ENCODE data around the gene ERC2.

ERC2 gene

DNA sequence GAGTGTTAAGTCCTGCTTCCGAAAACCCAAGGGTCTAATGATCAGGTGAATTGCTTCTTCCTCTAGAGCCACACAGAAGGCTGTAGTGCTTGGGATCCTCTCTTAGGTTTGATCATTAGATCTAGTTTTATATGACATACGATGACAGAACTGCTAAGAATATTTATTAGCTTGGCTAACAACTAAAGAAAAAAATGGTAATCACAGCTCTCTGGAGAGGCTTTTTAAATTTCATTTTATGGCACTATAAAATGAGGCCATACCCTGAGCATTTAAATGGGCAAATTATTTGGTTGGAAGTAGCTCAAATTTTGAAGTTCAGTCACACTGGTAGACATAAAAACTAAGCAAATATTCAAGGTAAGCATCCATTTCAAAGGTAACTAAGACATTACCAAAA, 498.6 kb downstream of the ERC2 start:
- DNase-seq (ENCODE audit: insufficient read length, low spot score) (no peak), FAIRE-seq (no peak)

DNA sequence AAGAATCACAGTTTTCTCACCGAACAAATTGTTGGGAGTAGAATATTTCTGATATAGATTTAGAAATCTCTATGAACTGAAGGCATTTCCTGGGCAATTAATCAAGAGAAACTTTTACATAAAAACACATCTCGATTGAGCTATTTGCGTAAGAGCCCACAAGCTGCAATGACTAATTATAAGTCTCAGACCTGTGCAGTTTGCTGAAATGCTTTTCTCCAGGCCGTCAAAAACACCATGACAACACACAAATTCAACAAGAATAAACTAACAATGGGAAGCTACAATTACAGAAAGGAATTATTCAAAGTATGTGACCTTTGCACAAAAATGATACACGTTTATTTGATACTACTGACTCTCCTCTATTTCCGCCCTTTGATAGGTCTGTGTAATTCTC, 499.9 kb downstream of the ERC2 start:
- TF ChIP-seq POLR2A (IDR thresholded peaks at IDR 0.05; ENCODE audit: low read depth, low read length): no peak
- TF ChIP-seq PAX5 (IDR thresholded peaks at IDR 0.05; ENCODE audit: insufficient read depth, low read length, severe bottlenecking): no peak
- no peak for TF ChIP-seq POLR2AphosphoS5 (IDR thresholded peaks at IDR 0.05; ENCODE audit: low read depth, low read length)
- no peak for TF ChIP-seq SPI1 (IDR thresholded peaks at IDR 0.05; ENCODE audit: low read depth, low read length)
- no peak for TF ChIP-seq POU2F2 (IDR thresholded peaks at IDR 0.05; ENCODE audit: low read depth, low read length)
- TF ChIP-seq TAF1 (IDR thresholded peaks at IDR 0.05; ENCODE audit: low read depth, low read length): no peak

More for the DNA sequence above, 498.6 kb downstream of the ERC2 start:
- no peak for TF ChIP-seq TAF1 (IDR thresholded peaks at IDR 0.05; ENCODE audit: low read depth, low read length)
- TF ChIP-seq POLR2A (IDR thresholded peaks at IDR 0.05; ENCODE audit: low read depth, low read length): no peak
- TF ChIP-seq PAX5 (IDR thresholded peaks at IDR 0.05; ENCODE audit: insufficient read depth, low read length, severe bottlenecking): no peak
- no peak for TF ChIP-seq POU2F2 (IDR thresholded peaks at IDR 0.05; ENCODE audit: low read depth, low read length)
- TF ChIP-seq SPI1 (IDR thresholded peaks at IDR 0.05; ENCODE audit: low read depth, low read length): no peak
- TF ChIP-seq POLR2AphosphoS5 (IDR thresholded peaks at IDR 0.05; ENCODE audit: low read depth, low read length): no peak

DNA sequence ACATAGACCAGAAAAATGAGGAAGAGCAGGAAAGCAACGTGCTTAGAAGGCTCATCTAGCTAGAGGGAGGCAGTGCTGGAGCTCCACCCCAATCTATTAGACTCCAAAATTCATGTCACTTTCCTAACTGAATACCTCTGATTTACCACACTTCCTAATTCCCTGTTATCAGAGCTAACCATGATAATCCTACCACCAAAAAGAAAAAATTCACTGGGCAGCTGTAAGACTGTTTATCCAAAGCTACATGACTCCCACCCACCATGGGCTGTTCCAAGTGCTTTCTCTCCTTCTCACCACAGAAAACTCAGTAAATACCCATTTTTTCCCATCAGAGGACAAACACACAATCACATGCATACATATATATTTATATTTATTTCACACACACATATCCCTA, 501.7 kb downstream of the ERC2 start:
- DNase-seq (ENCODE audit: insufficient read length, low spot score) (no peak), FAIRE-seq (no peak)
- no peak for TF ChIP-seq SPI1 (IDR thresholded peaks at IDR 0.05; ENCODE audit: low read depth, low read length)
- no peak for TF ChIP-seq POLR2AphosphoS5 (IDR thresholded peaks at IDR 0.05; ENCODE audit: low read depth, low read length)
- TF ChIP-seq TAF1 (IDR thresholded peaks at IDR 0.05; ENCODE audit: low read depth, low read length): no peak
- TF ChIP-seq PAX5 (IDR thresholded peaks at IDR 0.05; ENCODE audit: insufficient read depth, low read length, severe bottlenecking): no peak
- TF ChIP-seq POU2F2 (IDR thresholded peaks at IDR 0.05; ENCODE audit: low read depth, low read length): no peak
- no peak for TF ChIP-seq POLR2A (IDR thresholded peaks at IDR 0.05; ENCODE audit: low read depth, low read length)

More for the DNA sequence above, 499.9 kb downstream of the ERC2 start:
- FAIRE-seq: no peak
- no peak for DNase-seq (ENCODE audit: insufficient read length, low spot score)

DNA sequence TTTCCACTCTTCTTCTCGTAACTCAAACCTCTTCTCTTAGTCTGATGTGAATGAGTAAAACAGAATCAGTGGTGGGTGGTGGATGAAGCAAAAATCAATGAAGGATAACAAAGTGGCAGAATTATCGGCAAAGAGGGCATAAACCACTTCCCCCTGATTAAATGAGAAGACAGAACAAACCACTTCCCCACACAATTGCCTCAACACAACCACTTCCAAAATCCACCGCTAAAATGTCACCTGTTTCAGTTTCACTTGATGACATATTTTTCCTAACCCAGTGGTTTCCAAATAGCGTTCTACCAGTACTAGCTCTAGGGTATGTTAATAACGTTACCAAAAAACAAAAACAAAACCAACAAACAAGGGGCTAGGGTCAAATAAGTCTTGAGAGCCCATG, 502.5 kb downstream of the ERC2 start:
- no peak for FAIRE-seq
- no peak for TF ChIP-seq TAF1 (IDR thresholded peaks at IDR 0.05; ENCODE audit: low read depth, low read length)
- TF ChIP-seq SPI1 (IDR thresholded peaks at IDR 0.05; ENCODE audit: low read depth, low read length): peak; percentile 29; the same call in 1 of the 2 replicates
- no peak for TF ChIP-seq POLR2A (IDR thresholded peaks at IDR 0.05; ENCODE audit: low read depth, low read length)
- TF ChIP-seq POLR2AphosphoS5 (IDR thresholded peaks at IDR 0.05; ENCODE audit: low read depth, low read length): no peak
- no peak for DNase-seq (ENCODE audit: insufficient read length, low spot score)

DNA sequence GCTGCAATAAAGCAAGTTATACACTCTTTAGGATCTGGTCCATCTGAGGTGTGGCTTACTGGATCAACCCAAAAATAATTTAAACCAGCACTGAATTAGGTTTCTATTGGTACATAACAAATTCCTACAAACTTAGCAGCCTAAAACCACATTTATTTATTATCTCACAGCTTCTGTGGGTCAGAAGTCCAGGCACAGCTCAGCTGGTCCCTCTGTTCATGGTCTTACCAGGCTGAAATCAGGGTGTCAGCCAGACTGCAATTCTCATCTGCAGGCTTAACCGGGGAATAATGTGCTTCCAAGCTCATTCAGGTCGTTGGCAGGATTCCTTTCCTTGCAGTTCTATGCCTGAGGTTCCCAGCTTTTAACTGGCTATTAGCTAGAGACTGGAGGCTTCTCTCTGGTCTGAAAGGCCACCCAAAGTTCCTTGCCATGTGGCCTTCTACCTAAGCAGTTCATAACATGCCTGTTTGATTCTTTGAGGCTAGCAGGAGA, 503.7 kb downstream of the ERC2 start:
- no peak for FAIRE-seq
- TF ChIP-seq TAF1 (IDR thresholded peaks at IDR 0.05; ENCODE audit: low read depth, low read length) (no peak), PAX5 (IDR thresholded peaks at IDR 0.05; ENCODE audit: insufficient read depth, low read length, severe bottlenecking) (no peak), POLR2AphosphoS5 (IDR thresholded peaks at IDR 0.05; ENCODE audit: low read depth, low read length) (no peak), SPI1 (IDR thresholded peaks at IDR 0.05; ENCODE audit: low read depth, low read length) (no peak), POLR2A (IDR thresholded peaks at IDR 0.05; ENCODE audit: low read depth, low read length) (no peak), POU2F2 (IDR thresholded peaks at IDR 0.05; ENCODE audit: low read depth, low read length) (no peak)

DNA sequence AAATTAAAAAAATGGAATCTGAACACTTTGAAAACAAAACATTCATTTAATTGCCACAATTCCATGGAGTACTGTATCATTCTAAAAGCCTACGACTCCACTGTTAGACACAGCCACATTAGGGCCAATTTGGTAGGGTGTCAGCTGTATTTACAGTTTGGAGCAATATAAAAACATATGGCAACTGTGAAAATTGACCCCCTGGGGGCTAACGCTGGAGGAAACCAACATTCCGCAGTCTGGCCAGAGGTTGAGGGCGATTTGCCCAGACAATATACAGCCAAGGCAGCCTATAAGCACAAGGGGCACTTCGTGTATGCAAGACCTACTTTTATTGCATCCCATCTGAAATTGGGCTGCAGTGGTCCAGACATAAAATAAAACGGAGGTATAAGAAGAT, 504.7 kb downstream of the ERC2 start:
- TF ChIP-seq PAX5 (IDR thresholded peaks at IDR 0.05; ENCODE audit: insufficient read depth, low read length, severe bottlenecking): no peak
- no peak for TF ChIP-seq POU2F2 (IDR thresholded peaks at IDR 0.05; ENCODE audit: low read depth, low read length)
- TF ChIP-seq SPI1 (IDR thresholded peaks at IDR 0.05; ENCODE audit: low read depth, low read length): no peak
- no peak for TF ChIP-seq POLR2AphosphoS5 (IDR thresholded peaks at IDR 0.05; ENCODE audit: low read depth, low read length)
- TF ChIP-seq POLR2A (IDR thresholded peaks at IDR 0.05; ENCODE audit: low read depth, low read length): no peak
- no peak for DNase-seq (ENCODE audit: insufficient read length, low spot score)

More for the DNA sequence above, 503.7 kb downstream of the ERC2 start:
- no peak for DNase-seq (ENCODE audit: insufficient read length, low spot score)

DNA sequence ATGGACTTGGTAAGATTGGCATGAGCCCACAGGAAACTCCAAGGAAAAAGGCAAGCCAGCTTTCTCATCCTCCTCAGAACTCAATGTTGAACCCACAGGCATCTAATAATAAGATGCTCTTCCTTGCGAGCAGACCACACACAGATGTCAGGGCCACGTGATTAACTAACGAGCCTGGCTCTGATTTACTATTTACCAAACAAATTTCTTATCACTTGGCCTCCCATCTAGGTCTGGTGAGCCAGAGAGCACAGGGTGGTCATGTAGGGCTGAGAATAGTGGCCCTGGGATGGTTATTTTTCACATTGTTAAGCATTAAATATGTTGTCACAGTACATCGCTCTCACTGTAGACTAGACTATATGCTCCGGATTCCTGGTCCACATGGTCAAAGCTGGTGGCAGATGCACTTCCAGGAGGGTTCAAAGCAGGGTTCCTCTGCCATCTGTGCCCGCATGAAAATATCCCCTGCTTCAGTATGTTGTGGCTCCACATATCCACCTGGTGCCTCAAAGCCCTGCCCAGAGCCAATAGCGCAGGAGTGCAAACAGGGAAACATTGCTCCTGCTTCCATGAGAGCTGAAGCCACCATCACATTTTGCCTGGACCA, 508.7 kb downstream of the ERC2 start:
- FAIRE-seq (no peak), DNase-seq (ENCODE audit: insufficient read length, low spot score) (no peak)
- TF ChIP-seq POLR2A (IDR thresholded peaks at IDR 0.05; ENCODE audit: low read depth, low read length) (no peak), SPI1 (IDR thresholded peaks at IDR 0.05; ENCODE audit: low read depth, low read length) (no peak), PAX5 (IDR thresholded peaks at IDR 0.05; ENCODE audit: insufficient read depth, low read length, severe bottlenecking) (no peak)

More for the DNA sequence above, 504.7 kb downstream of the ERC2 start:
- FAIRE-seq: no peak

DNA sequence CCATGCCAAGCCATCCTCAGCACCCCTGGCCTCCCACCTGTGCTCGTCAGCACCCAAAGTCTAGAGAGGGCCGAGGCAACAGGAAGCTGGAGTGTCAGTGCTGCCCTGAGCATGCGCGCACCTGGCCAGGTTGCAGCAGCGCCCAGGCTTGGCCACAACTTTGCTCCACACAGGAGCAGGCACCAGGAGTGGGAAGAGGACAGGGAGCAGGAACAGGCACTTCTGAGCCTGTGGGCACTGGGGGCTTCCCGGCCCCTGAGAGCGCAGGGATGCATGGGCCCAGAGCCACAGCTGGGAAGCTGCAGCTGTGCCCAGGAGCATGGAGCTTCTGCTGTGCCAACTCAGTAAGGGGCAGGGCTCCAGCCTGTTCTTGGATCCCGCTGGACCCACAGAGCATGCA, 509.7 kb downstream of the ERC2 start:
- FAIRE-seq (no peak), DNase-seq (ENCODE audit: insufficient read length, low spot score) (no peak)
- TF ChIP-seq POU2F2 (IDR thresholded peaks at IDR 0.05; ENCODE audit: low read depth, low read length) (no peak), TAF1 (IDR thresholded peaks at IDR 0.05; ENCODE audit: low read depth, low read length) (no peak), POLR2A (IDR thresholded peaks at IDR 0.05; ENCODE audit: low read depth, low read length) (no peak), POLR2AphosphoS5 (IDR thresholded peaks at IDR 0.05; ENCODE audit: low read depth, low read length) (no peak), SPI1 (IDR thresholded peaks at IDR 0.05; ENCODE audit: low read depth, low read length) (no peak), PAX5 (IDR thresholded peaks at IDR 0.05; ENCODE audit: insufficient read depth, low read length, severe bottlenecking) (no peak)

DNA sequence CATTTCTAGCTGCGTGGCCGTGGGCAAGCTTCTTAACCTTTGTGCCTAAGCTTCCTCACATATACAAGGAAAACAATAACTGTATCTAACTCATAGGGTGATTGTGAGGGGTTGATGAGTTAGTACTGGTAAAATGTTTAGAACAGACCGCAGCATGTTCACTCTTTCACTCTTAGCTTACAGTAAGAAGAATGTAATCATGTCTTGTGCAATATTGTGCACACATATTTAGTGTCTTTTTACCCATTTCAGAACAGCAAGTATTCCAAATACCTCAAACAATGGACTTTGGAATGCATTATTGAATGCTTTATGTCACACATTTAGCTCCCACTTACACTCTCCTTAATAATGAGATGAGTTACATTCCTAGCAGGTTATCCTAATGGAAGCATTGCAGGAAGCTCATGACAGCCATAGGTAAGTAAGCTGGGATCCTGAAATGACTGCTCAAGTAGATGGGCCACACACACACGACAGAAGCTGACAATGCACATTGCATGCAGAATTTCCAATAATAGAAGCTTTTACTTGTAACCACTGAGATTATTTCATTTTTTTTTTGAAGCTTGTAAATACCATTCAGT, 512.3 kb downstream of the ERC2 start:
- DNase-seq (ENCODE audit: insufficient read length, low spot score) (no peak), FAIRE-seq (no peak)
- TF ChIP-seq TAF1 (IDR thresholded peaks at IDR 0.05; ENCODE audit: low read depth, low read length) (no peak), PAX5 (IDR thresholded peaks at IDR 0.05; ENCODE audit: insufficient read depth, low read length, severe bottlenecking) (no peak), POLR2AphosphoS5 (IDR thresholded peaks at IDR 0.05; ENCODE audit: low read depth, low read length) (no peak), SPI1 (IDR thresholded peaks at IDR 0.05; ENCODE audit: low read depth, low read length) (no peak), POLR2A (IDR thresholded peaks at IDR 0.05; ENCODE audit: low read depth, low read length) (no peak), POU2F2 (IDR thresholded peaks at IDR 0.05; ENCODE audit: low read depth, low read length) (no peak)
